ENCODE data around the gene DNAH1.

DNA sequence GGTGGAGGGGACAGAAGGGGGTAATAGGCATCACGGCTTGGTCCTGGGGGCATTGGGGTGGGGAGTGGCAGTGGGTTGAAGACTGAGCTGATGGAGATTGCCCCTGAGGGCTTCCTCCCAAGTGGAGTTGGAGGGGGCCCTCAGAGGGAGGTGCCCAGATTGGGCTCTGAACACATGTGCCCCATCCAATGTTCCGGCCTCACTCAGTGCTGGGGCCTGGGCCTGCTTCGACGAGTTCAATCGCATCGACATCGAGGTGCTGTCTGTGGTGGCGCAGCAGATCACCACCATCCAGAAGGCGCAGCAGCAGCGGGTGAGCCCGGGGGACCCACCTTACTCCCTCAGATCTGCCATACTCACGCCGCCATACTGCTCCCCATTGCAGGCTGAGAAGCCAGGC lies 45.3 kb downstream of the DNAH1 start:
- TF ChIP-seq, protein P1, sequence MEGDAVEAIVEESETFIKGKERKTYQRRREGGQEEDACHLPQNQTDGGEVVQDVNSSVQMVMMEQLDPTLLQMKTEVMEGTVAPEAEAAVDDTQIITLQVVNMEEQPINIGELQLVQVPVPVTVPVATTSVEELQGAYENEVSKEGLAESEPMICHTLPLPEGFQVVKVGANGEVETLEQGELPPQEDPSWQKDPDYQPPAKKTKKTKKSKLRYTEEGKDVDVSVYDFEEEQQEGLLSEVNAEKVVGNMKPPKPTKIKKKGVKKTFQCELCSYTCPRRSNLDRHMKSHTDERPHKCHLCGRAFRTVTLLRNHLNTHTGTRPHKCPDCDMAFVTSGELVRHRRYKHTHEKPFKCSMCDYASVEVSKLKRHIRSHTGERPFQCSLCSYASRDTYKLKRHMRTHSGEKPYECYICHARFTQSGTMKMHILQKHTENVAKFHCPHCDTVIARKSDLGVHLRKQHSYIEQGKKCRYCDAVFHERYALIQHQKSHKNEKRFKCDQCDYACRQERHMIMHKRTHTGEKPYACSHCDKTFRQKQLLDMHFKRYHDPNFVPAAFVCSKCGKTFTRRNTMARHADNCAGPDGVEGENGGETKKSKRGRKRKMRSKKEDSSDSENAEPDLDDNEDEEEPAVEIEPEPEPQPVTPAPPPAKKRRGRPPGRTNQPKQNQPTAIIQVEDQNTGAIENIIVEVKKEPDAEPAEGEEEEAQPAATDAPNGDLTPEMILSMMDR (IDR thresholded peaks at IDR 0.05) = no peak
- no peak for TF ChIP-seq POLR2A (IDR thresholded peaks at IDR 0.05)
